Right lobe of liver (tissue), 4 donors: Measurements from ENCODE around the gene TNFRSF12A.

Experiments
- CTCF ChIP-seq, 4 donors: fragments of 200-600 bp in 3 of 4; fragments of 450-650 bp in 1 of 4; IDR thresholded peaks; one replicate each; pipeline versions ENCODE4 v1.5.1 to v1.8.0; 2016 to 2022; ENCODE audit warnings: antibody characterized with exemption in 4 of 4, mild to moderate bottlenecking in 2 of 4
- POLR2A ChIP-seq: fragments of 450-650 bp; IDR thresholded peaks from one replicate; pipeline ENCODE4 v1.6.1; 2017; ENCODE audit warnings: antibody characterized with exemption, mild to moderate bottlenecking
- donor health status: DM: no; HTN: no; CAD: no.
- donor health status: DM: no; HTN: no; CAD: no.
- donor health status: DM: no; HTN: yes; CAD: no.

GRCh38 chr16:3007059-3007956 is 12.9 kb upstream of the TNFRSF12A start:
- TF ChIP-seq CTCF (IDR thresholded peaks at IDR 0.05) (no peak), POLR2A (peak; percentile 60)
